ENCODE measurements around the gene TNNC1. TPM values are rescaled to one million over a fixed set of nuclear protein-coding genes. Genes with fewer than 3 reads are reported as not detected.

TNNC1 gene
- total and polyA plus RNA-seq, 2 of the 13 experiments (the other 11 are each of a cell fraction or from before 2014, with no cell fraction given) = 11.8 to 36.4 TPM

DNA sequence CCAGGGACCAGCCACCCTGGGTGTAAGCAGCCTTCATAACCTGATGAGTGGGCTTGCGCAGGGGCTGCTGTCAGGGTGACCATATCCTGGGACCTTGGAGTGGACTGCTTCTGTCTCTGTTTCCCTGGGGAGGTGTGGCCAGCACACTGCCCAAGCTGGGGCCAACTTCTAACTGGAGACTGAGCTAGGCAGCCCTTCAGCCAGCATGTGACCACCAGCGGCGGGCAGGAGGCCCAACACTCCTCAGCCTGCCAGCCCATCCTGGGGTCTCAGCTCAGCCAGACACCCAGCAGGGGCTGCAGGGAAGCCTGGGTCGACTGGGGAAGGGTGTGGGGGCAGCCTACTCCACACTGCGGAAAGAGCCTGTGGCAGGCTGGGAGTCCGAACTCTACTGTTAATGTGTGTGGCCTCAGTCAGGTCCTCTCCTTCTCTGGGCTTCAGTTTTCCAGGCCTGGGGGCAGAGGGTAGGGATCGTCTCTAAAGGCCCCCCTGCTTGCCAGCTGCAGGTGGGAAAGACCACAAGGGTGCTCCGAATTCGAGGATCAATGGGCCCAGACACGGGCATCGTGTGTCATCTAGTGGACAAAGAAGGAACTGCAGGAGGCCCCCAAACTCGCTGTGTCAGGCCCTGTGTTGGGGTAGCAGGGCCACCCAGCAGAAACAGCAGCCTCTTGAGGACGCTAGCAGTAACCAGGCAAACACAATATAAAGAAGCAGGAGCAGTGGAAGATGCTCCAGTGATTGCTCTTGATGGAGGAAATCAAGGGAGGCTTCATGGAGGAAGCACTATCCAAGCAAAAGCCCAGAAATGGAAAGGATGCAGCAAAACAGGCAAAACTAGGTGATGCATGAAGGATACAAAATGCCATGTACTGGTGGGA, 7.0 kb downstream of the TNNC1 start (continued):
- TF ChIP-seq, protein P1, sequence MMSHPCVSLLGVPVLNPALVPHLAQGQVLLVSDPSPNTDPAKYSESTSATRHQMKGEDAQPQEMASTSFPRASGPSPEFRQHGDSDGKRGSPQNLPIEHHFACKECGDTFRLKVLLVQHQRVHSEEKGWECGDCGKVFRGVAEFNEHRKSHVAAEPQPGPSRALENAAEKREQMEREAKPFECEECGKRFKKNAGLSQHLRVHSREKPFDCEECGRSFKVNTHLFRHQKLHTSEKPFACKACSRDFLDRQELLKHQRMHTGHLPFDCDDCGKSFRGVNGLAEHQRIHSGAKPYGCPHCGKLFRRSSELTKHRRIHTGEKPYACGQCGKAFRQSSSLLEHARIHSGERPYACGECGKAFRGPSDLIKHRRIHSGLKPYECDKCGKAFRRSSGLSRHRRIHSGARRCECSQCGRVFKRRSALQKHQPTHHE (CRISPR knock-in tag; IDR thresholded peaks at IDR 0.05; ENCODE audit: borderline replicate concordance) = no peak
- no peak for TF ChIP-seq SUZ12 (IDR thresholded peaks at IDR 0.05; ENCODE audit: low read depth, low read length)
- no peak for TF ChIP-seq ZNF34 (CRISPR knock-in tag; IDR thresholded peaks at IDR 0.05; ENCODE audit: borderline replicate concordance)
- no peak for TF ChIP-seq ZNF660 (CRISPR knock-in tag; IDR thresholded peaks at IDR 0.05; ENCODE audit: borderline replicate concordance, low read depth)
- no peak for TF ChIP-seq MATR3 (CRISPR knock-in tag; IDR thresholded peaks at IDR 0.05)
- TF ChIP-seq MED1 (CRISPR knock-in tag; IDR thresholded peaks at IDR 0.05) = no peak; the same call in 1 of the 2 replicates
- TF ChIP-seq, protein P2, sequence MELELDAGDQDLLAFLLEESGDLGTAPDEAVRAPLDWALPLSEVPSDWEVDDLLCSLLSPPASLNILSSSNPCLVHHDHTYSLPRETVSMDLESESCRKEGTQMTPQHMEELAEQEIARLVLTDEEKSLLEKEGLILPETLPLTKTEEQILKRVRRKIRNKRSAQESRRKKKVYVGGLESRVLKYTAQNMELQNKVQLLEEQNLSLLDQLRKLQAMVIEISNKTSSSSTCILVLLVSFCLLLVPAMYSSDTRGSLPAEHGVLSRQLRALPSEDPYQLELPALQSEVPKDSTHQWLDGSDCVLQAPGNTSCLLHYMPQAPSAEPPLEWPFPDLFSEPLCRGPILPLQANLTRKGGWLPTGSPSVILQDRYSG (CRISPR knock-in tag; IDR thresholded peaks at IDR 0.05) = no peak
- peak; percentile 27; the same call in 1 of the 2 replicates for TF ChIP-seq RXRB (CRISPR knock-in tag; IDR thresholded peaks at IDR 0.05; ENCODE audit: borderline replicate concordance)
- TF ChIP-seq ZSCAN21 (CRISPR knock-in tag; IDR thresholded peaks at IDR 0.05; ENCODE audit: borderline replicate concordance) = peak; percentile 28; the same call in 1 of the 2 replicates
- TF ChIP-seq, protein P3, sequence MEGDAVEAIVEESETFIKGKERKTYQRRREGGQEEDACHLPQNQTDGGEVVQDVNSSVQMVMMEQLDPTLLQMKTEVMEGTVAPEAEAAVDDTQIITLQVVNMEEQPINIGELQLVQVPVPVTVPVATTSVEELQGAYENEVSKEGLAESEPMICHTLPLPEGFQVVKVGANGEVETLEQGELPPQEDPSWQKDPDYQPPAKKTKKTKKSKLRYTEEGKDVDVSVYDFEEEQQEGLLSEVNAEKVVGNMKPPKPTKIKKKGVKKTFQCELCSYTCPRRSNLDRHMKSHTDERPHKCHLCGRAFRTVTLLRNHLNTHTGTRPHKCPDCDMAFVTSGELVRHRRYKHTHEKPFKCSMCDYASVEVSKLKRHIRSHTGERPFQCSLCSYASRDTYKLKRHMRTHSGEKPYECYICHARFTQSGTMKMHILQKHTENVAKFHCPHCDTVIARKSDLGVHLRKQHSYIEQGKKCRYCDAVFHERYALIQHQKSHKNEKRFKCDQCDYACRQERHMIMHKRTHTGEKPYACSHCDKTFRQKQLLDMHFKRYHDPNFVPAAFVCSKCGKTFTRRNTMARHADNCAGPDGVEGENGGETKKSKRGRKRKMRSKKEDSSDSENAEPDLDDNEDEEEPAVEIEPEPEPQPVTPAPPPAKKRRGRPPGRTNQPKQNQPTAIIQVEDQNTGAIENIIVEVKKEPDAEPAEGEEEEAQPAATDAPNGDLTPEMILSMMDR (CRISPR knock-in tag; IDR thresholded peaks at IDR 0.05) = peak; percentile 97
- no peak for TF ChIP-seq ZNF432 (CRISPR knock-in tag; IDR thresholded peaks at IDR 0.05; ENCODE audit: borderline replicate concordance)
- TF ChIP-seq, protein P4, sequence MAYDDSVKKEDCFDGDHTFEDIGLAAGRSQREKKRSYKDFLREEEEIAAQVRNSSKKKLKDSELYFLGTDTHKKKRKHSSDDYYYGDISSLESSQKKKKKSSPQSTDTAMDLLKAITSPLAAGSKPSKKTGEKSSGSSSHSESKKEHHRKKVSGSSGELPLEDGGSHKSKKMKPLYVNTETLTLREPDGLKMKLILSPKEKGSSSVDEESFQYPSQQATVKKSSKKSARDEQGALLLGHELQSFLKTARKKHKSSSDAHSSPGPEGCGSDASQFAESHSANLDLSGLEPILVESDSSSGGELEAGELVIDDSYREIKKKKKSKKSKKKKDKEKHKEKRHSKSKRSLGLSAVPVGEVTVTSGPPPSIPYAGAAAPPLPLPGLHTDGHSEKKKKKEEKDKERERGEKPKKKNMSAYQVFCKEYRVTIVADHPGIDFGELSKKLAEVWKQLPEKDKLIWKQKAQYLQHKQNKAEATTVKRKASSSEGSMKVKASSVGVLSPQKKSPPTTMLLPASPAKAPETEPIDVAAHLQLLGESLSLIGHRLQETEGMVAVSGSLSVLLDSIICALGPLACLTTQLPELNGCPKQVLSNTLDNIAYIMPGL (CRISPR knock-in tag; IDR thresholded peaks at IDR 0.05; ENCODE audit: borderline replicate concordance in 1 of 2, low read depth in 1 of 2) = peak in 1 of 2 experiments; percentile 68; a peak in 1 of 4 replicates
- TF ChIP-seq, protein P5, sequence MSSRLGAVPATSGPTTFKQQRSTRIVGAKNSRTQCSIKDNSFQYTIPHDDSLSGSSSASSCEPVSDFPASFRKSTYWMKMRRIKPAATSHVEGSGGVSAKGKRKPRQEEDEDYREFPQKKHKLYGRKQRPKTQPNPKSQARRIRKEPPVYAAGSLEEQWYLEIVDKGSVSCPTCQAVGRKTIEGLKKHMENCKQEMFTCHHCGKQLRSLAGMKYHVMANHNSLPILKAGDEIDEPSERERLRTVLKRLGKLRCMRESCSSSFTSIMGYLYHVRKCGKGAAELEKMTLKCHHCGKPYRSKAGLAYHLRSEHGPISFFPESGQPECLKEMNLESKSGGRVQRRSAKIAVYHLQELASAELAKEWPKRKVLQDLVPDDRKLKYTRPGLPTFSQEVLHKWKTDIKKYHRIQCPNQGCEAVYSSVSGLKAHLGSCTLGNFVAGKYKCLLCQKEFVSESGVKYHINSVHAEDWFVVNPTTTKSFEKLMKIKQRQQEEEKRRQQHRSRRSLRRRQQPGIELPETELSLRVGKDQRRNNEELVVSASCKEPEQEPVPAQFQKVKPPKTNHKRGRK (CRISPR knock-in tag; IDR thresholded peaks at IDR 0.05) = no peak
- TF ChIP-seq, protein P6, sequence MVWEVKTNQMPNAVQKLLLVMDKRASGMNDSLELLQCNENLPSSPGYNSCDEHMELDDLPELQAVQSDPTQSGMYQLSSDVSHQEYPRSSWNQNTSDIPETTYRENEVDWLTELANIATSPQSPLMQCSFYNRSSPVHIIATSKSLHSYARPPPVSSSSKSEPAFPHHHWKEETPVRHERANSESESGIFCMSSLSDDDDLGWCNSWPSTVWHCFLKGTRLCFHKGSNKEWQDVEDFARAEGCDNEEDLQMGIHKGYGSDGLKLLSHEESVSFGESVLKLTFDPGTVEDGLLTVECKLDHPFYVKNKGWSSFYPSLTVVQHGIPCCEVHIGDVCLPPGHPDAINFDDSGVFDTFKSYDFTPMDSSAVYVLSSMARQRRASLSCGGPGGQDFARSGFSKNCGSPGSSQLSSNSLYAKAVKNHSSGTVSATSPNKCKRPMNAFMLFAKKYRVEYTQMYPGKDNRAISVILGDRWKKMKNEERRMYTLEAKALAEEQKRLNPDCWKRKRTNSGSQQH (CRISPR knock-in tag; IDR thresholded peaks at IDR 0.05; ENCODE audit: low read depth) = peak; percentile 81; the same call in 1 of the 2 replicates
- TF ChIP-seq, protein P7, sequence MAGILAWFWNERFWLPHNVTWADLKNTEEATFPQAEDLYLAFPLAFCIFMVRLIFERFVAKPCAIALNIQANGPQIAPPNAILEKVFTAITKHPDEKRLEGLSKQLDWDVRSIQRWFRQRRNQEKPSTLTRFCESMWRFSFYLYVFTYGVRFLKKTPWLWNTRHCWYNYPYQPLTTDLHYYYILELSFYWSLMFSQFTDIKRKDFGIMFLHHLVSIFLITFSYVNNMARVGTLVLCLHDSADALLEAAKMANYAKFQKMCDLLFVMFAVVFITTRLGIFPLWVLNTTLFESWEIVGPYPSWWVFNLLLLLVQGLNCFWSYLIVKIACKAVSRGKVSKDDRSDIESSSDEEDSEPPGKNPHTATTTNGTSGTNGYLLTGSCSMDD (CRISPR knock-in tag; IDR thresholded peaks at IDR 0.05) = no peak
- TF ChIP-seq SALL2 (CRISPR knock-in tag; IDR thresholded peaks at IDR 0.05) = no peak
- peak; percentile 51; the same call in 1 of the 2 replicates for TF ChIP-seq GATAD2A (CRISPR knock-in tag; IDR thresholded peaks at IDR 0.05)

Measured in HepG2 (cell line).